ENCODE results near the gene MAP2K6. TPM values are rescaled to one million over a fixed set of nuclear protein-coding genes. Genes with fewer than 3 reads are reported as not detected.

MAP2K6 gene
- total and polyA plus RNA-seq, 2 donors (not counting 3 experiments of a cell fraction or from before 2014, with no cell fraction given) = 5.9 to 13.9 TPM

DNA sequence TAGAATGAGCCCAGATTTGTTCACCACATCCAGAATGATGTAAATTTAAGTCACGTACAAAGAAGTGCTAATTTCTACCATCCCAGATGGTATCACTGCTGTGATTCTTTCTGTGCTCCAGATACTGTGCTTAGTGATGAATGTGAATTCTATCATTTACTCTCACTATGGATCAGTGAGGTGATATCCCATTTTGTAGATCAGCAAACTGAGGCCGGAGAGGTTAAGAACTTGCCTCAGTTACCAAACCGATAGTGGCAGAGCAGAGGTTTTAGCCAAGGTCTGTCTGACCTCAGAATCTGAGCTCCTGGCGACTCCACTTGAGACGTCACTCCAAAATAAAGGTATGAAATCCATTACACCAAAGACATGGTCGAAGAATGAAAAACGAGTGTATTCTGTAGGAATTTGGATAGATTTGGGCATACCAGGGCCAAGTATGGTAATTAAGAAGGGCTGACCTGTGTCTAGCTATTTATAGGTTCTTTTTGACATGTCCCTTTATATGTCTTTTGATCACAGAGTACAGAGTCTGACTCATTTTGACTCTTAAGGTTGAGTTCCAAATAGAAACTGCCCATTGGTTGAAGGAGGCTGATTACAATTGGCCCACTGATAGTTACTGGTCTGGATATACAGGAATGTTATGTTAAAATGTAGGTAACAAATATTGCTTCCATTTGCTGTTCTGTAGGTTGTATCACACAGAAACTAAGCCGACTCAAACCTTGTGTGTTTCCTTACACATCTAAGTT is 10.0 kb downstream of the MAP2K6 start:
- Histone ChIP-seq H3K9ac (replicated peaks; ENCODE audit: extremely low read depth, insufficient read depth, low read length) (peak overlapping the region; percentile 25), H3K27me3 (ENCODE audit: control insufficient read depth in 2 of 2, insufficient read depth in 2 of 2, low read length in 2 of 2) (no peaks in the 10 kb centered on the region), H3K27ac (ENCODE audit: insufficient read depth, low read depth, low read length) (peak overlapping the region; percentile 95), H3K36me3 (ENCODE audit: control insufficient read depth in 2 of 2, extremely low read depth in 1 of 2, insufficient read depth in 2 of 2, low read length in 2 of 2) (no peaks in the 10 kb centered on the region), H3K4me1 (ENCODE audit: control insufficient read depth, extremely low read depth, insufficient read depth, low read length) (peaks cover 32% of the 10 kb centered on the region), H2AFZ (ENCODE audit: low read depth, low read length) (no peak overlapping the region), H3K79me2 (ENCODE audit: control insufficient read depth, insufficient read depth, low read length) (no peaks in the 10 kb centered on the region), H3K4me2 (ENCODE audit: insufficient read depth, low read length) (peak overlapping the region; percentile 47), H3K9me1 (replicated peaks; ENCODE audit: control insufficient read depth, extremely low read depth, insufficient read depth, low read length) (no peaks in the 10 kb centered on the region), H3K9me3 (replicated peaks; ENCODE audit: control insufficient read depth, insufficient read depth, low read length) (no peaks in the 10 kb centered on the region), H3K4me3 (replicated peaks in 1 of 3; ENCODE audit: insufficient read depth in 1 of 3, low read depth in 1 of 3, low read length in 3 of 3) (no peak overlapping the region), H4K20me1 (replicated peaks; ENCODE audit: control insufficient read depth, extremely low read depth, insufficient read depth, low read length) (no peaks in the 10 kb centered on the region)
- ChIA-PET POLR2A (interaction anchor here (1.5 kb wide), 1 partner anchor 10 kb away, joined by 3 read pairs; the partner anchor contains the start of gene MAP2K6), CTCF (interaction anchor here (0.9 to 3.0 kb wide), 6 partner anchors 10 to 89 kb away, joined by 3 to 14 read pairs (median 5); partner anchors contain the start of gene MAP2K6)
- intact Hi-C loops (cut with micrococcal nuclease) = loop anchor here (5.0 kb wide), 1 partner anchor 453 kb away; no protein-coding TSS in a partner anchor
- TF ChIP-seq GATA2 (IDR thresholded peaks at IDR 0.05; ENCODE audit: insufficient read depth, insufficient read length, low read depth, low read length) = no peak
- TF ChIP-seq FOS (IDR thresholded peaks at IDR 0.05; ENCODE audit: borderline replicate concordance, insufficient read depth, low read length) = peak; percentile 26
- no TSS peak for BruUV-seq (replicated peaks)
- dilution Hi-C loops (cut with MboI; ENCODE audit: extremely low pct_ligation_motif_present, low sequenced_read_pairs) = no loop called here
- FAIRE-seq (no peak), DNase-seq (ENCODE audit: low read depth, low spot score) (peak; percentile 40)

DNA sequence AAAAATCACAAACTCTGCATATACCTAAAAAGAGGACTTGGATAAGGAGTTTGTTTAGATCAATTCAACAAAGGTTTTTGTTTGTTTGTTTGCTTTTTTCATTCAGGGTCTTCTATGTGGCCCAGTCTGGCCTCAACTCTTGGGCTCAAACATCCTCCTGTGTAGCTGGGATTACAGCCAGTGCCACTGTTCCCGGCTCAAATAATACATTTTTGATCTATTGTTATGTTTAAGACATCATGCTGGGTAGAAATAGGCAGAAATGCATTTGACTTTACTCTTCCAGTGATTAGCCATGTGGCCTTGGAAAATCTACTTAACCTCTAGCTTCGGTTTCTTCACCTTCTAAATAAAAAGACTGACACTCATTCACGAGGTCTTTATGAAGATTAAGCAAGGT is 11.5 kb downstream of the MAP2K6 start:
- FAIRE-seq = no peak
- CTCF ChIA-PET = interaction anchor here (1.6 kb wide), 2 partner anchors 31 to 97 kb away, joined by 4 to 5 read pairs; no protein-coding TSS in a partner anchor

More for the DNA sequence above, 11.5 kb downstream of the MAP2K6 start:
- Histone ChIP-seq H3K4me3 (replicated peaks in 1 of 3; ENCODE audit: insufficient read depth in 1 of 3, low read depth in 1 of 3, low read length in 3 of 3) (no peak overlapping the region), H2AFZ (ENCODE audit: low read depth, low read length) (no peak overlapping the region), H3K9me3 (replicated peaks; ENCODE audit: control insufficient read depth, insufficient read depth, low read length) (no peaks in the 10 kb centered on the region), H3K9me1 (replicated peaks; ENCODE audit: control insufficient read depth, extremely low read depth, insufficient read depth, low read length) (no peaks in the 10 kb centered on the region), H3K4me2 (ENCODE audit: insufficient read depth, low read length) (no peak overlapping the region), H3K79me2 (ENCODE audit: control insufficient read depth, insufficient read depth, low read length) (no peaks in the 10 kb centered on the region), H3K9ac (replicated peaks; ENCODE audit: extremely low read depth, insufficient read depth, low read length) (no peak overlapping the region), H3K27ac (ENCODE audit: insufficient read depth, low read depth, low read length) (no peak overlapping the region), H3K4me1 (ENCODE audit: control insufficient read depth, extremely low read depth, insufficient read depth, low read length) (peaks cover 41% of the 10 kb centered on the region), H4K20me1 (replicated peaks; ENCODE audit: control insufficient read depth, extremely low read depth, insufficient read depth, low read length) (no peaks in the 10 kb centered on the region), H3K36me3 (ENCODE audit: control insufficient read depth in 2 of 2, extremely low read depth in 1 of 2, insufficient read depth in 2 of 2, low read length in 2 of 2) (no peaks in the 10 kb centered on the region), H3K27me3 (ENCODE audit: control insufficient read depth in 2 of 2, insufficient read depth in 2 of 2, low read length in 2 of 2) (no peaks in the 10 kb centered on the region)
- dilution Hi-C loops (cut with MboI; ENCODE audit: extremely low pct_ligation_motif_present, low sequenced_read_pairs) = no loop called here
- intact Hi-C loops (cut with micrococcal nuclease) = no loop called here
- TF ChIP-seq MYC (IDR thresholded peaks at IDR 0.05; ENCODE audit: low read depth, low read length) (no peak), JUN (IDR thresholded peaks at IDR 0.05; ENCODE audit: borderline replicate concordance, insufficient read depth, insufficient read length, low read depth) (no peak), POLR2A (IDR thresholded peaks at IDR 0.05; ENCODE audit: low read depth, low read length) (no peak), GATA2 (IDR thresholded peaks at IDR 0.05; ENCODE audit: insufficient read depth, insufficient read length, low read depth, low read length) (no peak)
- TF ChIP-seq, protein P1, sequence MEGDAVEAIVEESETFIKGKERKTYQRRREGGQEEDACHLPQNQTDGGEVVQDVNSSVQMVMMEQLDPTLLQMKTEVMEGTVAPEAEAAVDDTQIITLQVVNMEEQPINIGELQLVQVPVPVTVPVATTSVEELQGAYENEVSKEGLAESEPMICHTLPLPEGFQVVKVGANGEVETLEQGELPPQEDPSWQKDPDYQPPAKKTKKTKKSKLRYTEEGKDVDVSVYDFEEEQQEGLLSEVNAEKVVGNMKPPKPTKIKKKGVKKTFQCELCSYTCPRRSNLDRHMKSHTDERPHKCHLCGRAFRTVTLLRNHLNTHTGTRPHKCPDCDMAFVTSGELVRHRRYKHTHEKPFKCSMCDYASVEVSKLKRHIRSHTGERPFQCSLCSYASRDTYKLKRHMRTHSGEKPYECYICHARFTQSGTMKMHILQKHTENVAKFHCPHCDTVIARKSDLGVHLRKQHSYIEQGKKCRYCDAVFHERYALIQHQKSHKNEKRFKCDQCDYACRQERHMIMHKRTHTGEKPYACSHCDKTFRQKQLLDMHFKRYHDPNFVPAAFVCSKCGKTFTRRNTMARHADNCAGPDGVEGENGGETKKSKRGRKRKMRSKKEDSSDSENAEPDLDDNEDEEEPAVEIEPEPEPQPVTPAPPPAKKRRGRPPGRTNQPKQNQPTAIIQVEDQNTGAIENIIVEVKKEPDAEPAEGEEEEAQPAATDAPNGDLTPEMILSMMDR (IDR thresholded peaks at IDR 0.05; ENCODE audit: extremely low read depth in 1 of 2, insufficient read depth in 1 of 2, low read depth in 1 of 2, low read length in 2 of 2) = no peak
- TF ChIP-seq, protein P2, sequence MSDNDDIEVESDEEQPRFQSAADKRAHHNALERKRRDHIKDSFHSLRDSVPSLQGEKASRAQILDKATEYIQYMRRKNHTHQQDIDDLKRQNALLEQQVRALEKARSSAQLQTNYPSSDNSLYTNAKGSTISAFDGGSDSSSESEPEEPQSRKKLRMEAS (IDR thresholded peaks at IDR 0.05; ENCODE audit: insufficient read depth, insufficient read length) = no peak
- POLR2A ChIA-PET = no interaction called here
- no peak for DNase-seq (ENCODE audit: low read depth, low spot score)
- no TSS peak for BruUV-seq (replicated peaks)

Measured in endothelial cell of umbilical vein (primary cell).